ENCODE results near the gene OR9A4. TPM values are rescaled to one million over a fixed set of nuclear protein-coding genes. Genes with fewer than 3 reads are reported as not detected.

OR9A4 gene
- total RNA-seq, 4 donors from 2014 or later, result 0.21 to 0.49 TPM; not detected in 2

- no peak for DNase-seq
- H3K4me3 ChIP-seq, result no peak overlapping the region
- intact Hi-C loops (cut with DNase I; ENCODE audit: low total_unique reads), result no loop called here
Measured at GRCh38 chr7:141944811-141945210, 28.6 kb downstream of the OR9A4 start.

GRCh38 chr7:141945356-141945755 lies 29.2 kb downstream of the OR9A4 start:
- intact Hi-C loops (cut with DNase I; ENCODE audit: low total_unique reads), result no loop called here
- Histone ChIP-seq H3K27me3 (no peaks in the 10 kb centered on the region), H3K27ac (no peak overlapping the region), H3K36me3 (no peaks in the 10 kb centered on the region), H3K9me3 (no peaks in the 10 kb centered on the region), H3K4me3 (no peak overlapping the region), H3K4me1 (no peaks in the 10 kb centered on the region)
- no peak for TF ChIP-seq POLR2A (IDR thresholded peaks at IDR 0.05)
- TF ChIP-seq CTCF (IDR thresholded peaks at IDR 0.05), result no peak
- DNase-seq, result no peak

More at GRCh38 chr7:141944811-141945210, 28.6 kb downstream of the OR9A4 start:
- Histone ChIP-seq H3K36me3 (no peaks in the 10 kb centered on the region), H3K27ac (no peak overlapping the region), H3K4me1 (no peaks in the 10 kb centered on the region), H3K9me3 (no peaks in the 10 kb centered on the region), H3K27me3 (no peaks in the 10 kb centered on the region)
- TF ChIP-seq POLR2A (IDR thresholded peaks at IDR 0.05), result no peak
- no peak for TF ChIP-seq CTCF (IDR thresholded peaks at IDR 0.05)

- DNase-seq, result no peak
- no peaks in the 10 kb centered on the region for H3K27me3 ChIP-seq
- no peaks in the 10 kb centered on the region for H3K9me3 ChIP-seq
- TF ChIP-seq POLR2A (IDR thresholded peaks at IDR 0.05) (no peak), CTCF (IDR thresholded peaks at IDR 0.05) (no peak)
- no peak within 1 kb of the TSS for H3K4me3 ChIP-seq
- no peaks in the 10 kb centered on the region for H3K4me1 ChIP-seq
- intact Hi-C loops (cut with DNase I; ENCODE audit: low total_unique reads), result no loop called here
- no peak within 1 kb of the TSS for H3K27ac ChIP-seq
- H3K36me3 ChIP-seq, result no peaks in the 10 kb centered on the region
Measured at GRCh38 chr7:141946796-141947195, 30.6 kb downstream of the OR9A4 start, which contains the start of gene CLEC5A. TSS of gene CLEC5A (minus strand) at chr7:141946974. CDS start at chr7:141946292, 682 bp downstream.

GRCh38 chr7:141949021-141949420 lies 32.8 kb downstream of the OR9A4 start:
- H3K9me3 ChIP-seq, result no peaks in the 10 kb centered on the region
- TF ChIP-seq CTCF (IDR thresholded peaks at IDR 0.05) (no peak), POLR2A (IDR thresholded peaks at IDR 0.05) (no peak)
- no peaks in the 10 kb centered on the region for H3K27me3 ChIP-seq
- intact Hi-C loops (cut with DNase I; ENCODE audit: low total_unique reads), result no loop called here
- H3K27ac ChIP-seq, result no peak overlapping the region
- no peak for DNase-seq
- no peak overlapping the region for H3K4me3 ChIP-seq
- no peaks in the 10 kb centered on the region for H3K36me3 ChIP-seq
- H3K4me1 ChIP-seq, result no peaks in the 10 kb centered on the region

GRCh38 chr7:141949451-141949850 lies 33.3 kb downstream of the OR9A4 start:
- H3K27me3 ChIP-seq, result no peaks in the 10 kb centered on the region
- H3K9me3 ChIP-seq, result no peaks in the 10 kb centered on the region
- H3K4me3 ChIP-seq, result no peak overlapping the region
- intact Hi-C loops (cut with DNase I; ENCODE audit: low total_unique reads), result no loop called here
- TF ChIP-seq CTCF (IDR thresholded peaks at IDR 0.05) (no peak), POLR2A (IDR thresholded peaks at IDR 0.05) (no peak)
- DNase-seq, result no peak
- no peak overlapping the region for H3K27ac ChIP-seq
- H3K4me1 ChIP-seq, result no peaks in the 10 kb centered on the region
- H3K36me3 ChIP-seq, result no peaks in the 10 kb centered on the region

Measured in uterus (tissue), 4 donors.